Stomach smooth muscle (tissue), 2 donors: ENCODE measurements around the gene EPHA7.

Experiments used
- H3K27ac ChIP-seq: one replicate; pipeline ENCODE4 v1.7.0; 2013; ENCODE audit warnings: mild to moderate bottlenecking, low read length, inconsistent platforms
- H3K27me3 ChIP-seq, 2 donors: one replicate each; pipeline ENCODE4 v1.7.0; 2013; ENCODE audit warnings: low read length in 2 of 2; ENCODE audit not compliant: insufficient read depth in 2 of 2, control insufficient read depth in 1 of 2
- H3K36me3 ChIP-seq, 2 donors: one replicate each; pipeline ENCODE4 v1.7.0; 2013; ENCODE audit warnings: low read length in 2 of 2; ENCODE audit not compliant: control insufficient read depth in 2 of 2, insufficient read depth in 2 of 2
- H3K4me1 ChIP-seq: one replicate; pipeline ENCODE4 v1.7.0; 2013; ENCODE audit warnings: low read length; ENCODE audit not compliant: control insufficient read depth, insufficient read depth
- H3K4me3 ChIP-seq, 2 donors: one replicate each; pipeline ENCODE4 v1.7.0; 2013; ENCODE audit warnings: low read length in 2 of 2
- H3K9ac ChIP-seq, 2 donors: one replicate each; pipeline ENCODE4 v1.7.0; 2013; ENCODE audit warnings: low read length in 2 of 2, mild to moderate bottlenecking in 1 of 2
- H3K9me3 ChIP-seq, 2 donors: one replicate each; pipeline ENCODE4 v1.7.0; 2013; ENCODE audit warnings: low read length in 2 of 2; ENCODE audit not compliant: control insufficient read depth in 2 of 2
- donor health status: healthy.
- donor health status: Pancreatic carcinoma.

EPHA7 gene

DNA sequence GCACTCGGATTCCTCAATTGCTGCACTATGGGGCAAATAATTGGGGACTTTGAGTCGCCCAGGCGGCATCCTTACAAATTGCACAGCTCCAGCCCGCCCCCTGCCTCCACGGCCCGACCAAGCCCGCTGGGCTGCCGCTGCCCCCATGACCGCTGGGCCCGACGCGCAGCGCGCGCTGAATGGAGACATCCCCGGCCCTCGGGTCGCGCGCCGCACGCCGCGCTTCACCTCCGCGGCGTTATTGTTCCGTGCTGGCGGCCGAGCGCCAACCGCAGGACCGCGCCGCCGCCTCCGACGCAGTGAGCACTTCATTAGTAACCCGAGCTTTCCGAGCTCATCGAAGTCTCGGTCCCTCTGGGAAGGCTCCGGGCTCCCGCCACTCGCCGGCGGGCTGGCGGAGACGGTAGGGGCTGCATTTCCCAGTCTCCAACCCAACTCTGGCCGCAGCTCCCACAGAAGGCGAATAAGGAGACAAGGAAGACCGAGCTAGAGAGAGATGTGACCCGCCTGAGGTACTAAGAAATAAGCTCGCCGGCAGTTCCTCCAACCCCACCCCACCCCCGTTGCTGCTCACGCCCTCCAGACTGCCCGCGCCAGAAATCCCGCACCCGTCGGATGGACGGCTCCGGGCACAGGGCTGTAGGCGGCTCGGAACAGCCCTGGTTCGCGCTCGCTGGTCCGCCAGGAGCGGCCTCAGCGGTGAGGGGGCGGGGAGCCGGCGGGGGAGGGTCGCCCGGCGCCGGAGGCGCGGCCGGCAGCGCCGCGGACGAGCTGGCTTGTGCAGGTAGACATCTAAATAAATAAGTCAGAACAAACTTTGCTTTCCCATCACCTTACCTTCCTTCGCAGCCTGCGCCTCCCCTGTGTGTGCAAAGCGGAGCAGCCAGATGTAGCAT is 703 bp downstream of the EPHA7 start:
- H3K27me3 ChIP-seq: peaks cover 0 to 3% of the 10 kb centered on the region in 2 donors
- peak overlapping the region; percentile 80 to 93 for H3K9ac ChIP-seq
- peak overlapping the region; percentile 95 for H3K27ac ChIP-seq
- no peaks in the 10 kb centered on the region for H3K9me3 ChIP-seq
- H3K36me3 ChIP-seq: no peaks in the 10 kb centered on the region
- H3K4me1 ChIP-seq: no peaks in the 10 kb centered on the region
- peak overlapping the region; percentile 94 to 97 for H3K4me3 ChIP-seq

- H3K4me1 ChIP-seq: no peaks in the 10 kb centered on the region
- peak overlapping the region; percentile 80 to 93 for H3K9ac ChIP-seq
- H3K9me3 ChIP-seq: no peaks in the 10 kb centered on the region
- peak overlapping the region; percentile 95 for H3K27ac ChIP-seq
- no peaks in the 10 kb centered on the region for H3K36me3 ChIP-seq
- peaks cover 0 to 3% of the 10 kb centered on the region in 2 donors for H3K27me3 ChIP-seq
- peak overlapping the region; percentile 94 to 97 for H3K4me3 ChIP-seq
Measured at GRCh38 chr6:93418033-93418407, 1.3 kb downstream of the EPHA7 start.

DNA sequence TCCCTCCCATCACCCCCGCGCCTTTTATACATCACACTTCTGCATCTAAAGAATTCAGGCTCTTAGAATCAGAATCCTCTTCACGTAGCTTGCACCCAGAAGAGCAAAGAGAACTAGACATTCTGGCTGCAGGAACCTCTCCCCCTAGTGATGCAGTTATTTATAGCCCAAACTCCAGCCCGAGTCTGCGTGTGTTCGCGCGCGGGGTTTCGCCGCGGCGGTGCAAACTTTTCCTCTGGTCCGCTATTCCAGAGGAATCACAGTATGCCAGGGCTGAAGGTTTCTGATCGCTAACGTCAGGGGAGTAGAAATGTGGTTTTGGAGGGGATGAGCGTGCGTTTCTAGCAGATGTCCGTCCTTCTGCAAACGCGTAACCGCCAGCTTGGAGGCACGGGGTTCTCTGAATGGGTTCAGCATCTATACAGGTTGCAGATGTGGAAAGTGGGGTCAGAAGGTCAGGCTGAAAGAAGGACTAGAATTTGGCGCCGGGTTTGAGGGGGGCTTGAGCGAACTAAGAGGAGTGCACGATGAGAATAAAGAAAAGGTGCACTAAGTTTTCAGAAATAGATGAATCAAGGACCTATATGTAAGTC is 1.8 kb downstream of the EPHA7 start:
- peak overlapping the region; percentile 80 to 93 for H3K9ac ChIP-seq
- no peaks in the 10 kb centered on the region for H3K36me3 ChIP-seq
- peak overlapping the region; percentile 95 for H3K27ac ChIP-seq
- no peaks in the 10 kb centered on the region for H3K4me1 ChIP-seq
- peak overlapping the region; percentile 94 to 97 for H3K4me3 ChIP-seq
- peaks cover 0 to 3% of the 10 kb centered on the region in 2 donors for H3K27me3 ChIP-seq
- no peaks in the 10 kb centered on the region for H3K9me3 ChIP-seq

GRCh38 chr6:93416571-93417420 is 2.6 kb downstream of the EPHA7 start:
- Histone ChIP-seq H3K27ac (peak overlapping the region; percentile 95), H3K36me3 (no peaks in the 10 kb centered on the region), H3K9ac (peak overlapping the region; percentile 80 to 93), H3K4me1 (no peaks in the 10 kb centered on the region), H3K27me3 (peaks cover 0 to 3% of the 10 kb centered on the region in 2 donors), H3K9me3 (no peaks in the 10 kb centered on the region), H3K4me3 (peak overlapping the region; percentile 94 to 97)

GRCh38 chr6:93413190-93413589 is 6.2 kb downstream of the EPHA7 start:
- no peak overlapping the region for H3K9ac ChIP-seq
- H3K27me3 ChIP-seq: peaks cover 0 to under 1% of the 10 kb centered on the region in 2 donors
- H3K27ac ChIP-seq: no peak overlapping the region
- H3K4me3 ChIP-seq: no peak overlapping the region
- no peaks in the 10 kb centered on the region for H3K4me1 ChIP-seq
- H3K36me3 ChIP-seq: peaks cover 3 to 12% of the 10 kb centered on the region in 2 donors
- H3K9me3 ChIP-seq: no peaks in the 10 kb centered on the region

GRCh38 chr6:93412452-93412851 is 6.9 kb downstream of the EPHA7 start:
- Histone ChIP-seq H3K4me1 (no peaks in the 10 kb centered on the region), H3K9me3 (no peaks in the 10 kb centered on the region), H3K4me3 (no peak overlapping the region), H3K36me3 (peaks cover 3 to 12% of the 10 kb centered on the region in 2 donors), H3K27me3 (no peaks in the 10 kb centered on the region), H3K9ac (no peak overlapping the region), H3K27ac (no peak overlapping the region)

GRCh38 chr6:93407186-93407585 is 12.2 kb downstream of the EPHA7 start:
- Histone ChIP-seq H3K9ac (no peak overlapping the region), H3K36me3 (peaks cover 3 to 12% of the 10 kb centered on the region in 2 donors), H3K27me3 (no peaks in the 10 kb centered on the region), H3K4me1 (no peaks in the 10 kb centered on the region), H3K27ac (no peak overlapping the region), H3K4me3 (no peak overlapping the region), H3K9me3 (no peaks in the 10 kb centered on the region)

DNA sequence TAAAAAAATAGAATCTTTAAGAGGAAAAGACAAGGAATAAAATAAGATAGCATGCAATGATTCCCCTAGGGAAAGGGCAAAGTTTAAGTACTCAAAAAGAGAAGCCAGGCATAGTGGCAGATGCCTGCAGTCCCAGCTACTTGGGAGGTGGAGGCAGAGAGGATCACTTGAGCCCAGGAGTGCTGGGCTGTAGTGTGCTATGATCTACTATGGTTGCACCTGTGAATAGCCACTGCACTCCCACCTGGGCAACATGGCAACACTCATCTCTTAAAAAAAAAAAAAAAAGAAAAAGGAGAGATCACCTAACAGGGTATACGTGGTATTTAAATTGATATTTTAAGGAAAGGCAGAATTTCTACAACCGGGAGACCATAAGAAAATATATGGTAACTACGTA is 16.0 kb downstream of the EPHA7 start:
- H3K27ac ChIP-seq: no peak overlapping the region
- no peaks in the 10 kb centered on the region for H3K27me3 ChIP-seq
- H3K4me3 ChIP-seq: no peak overlapping the region
- no peaks in the 10 kb centered on the region for H3K4me1 ChIP-seq
- no peak overlapping the region for H3K9ac ChIP-seq
- H3K9me3 ChIP-seq: no peaks in the 10 kb centered on the region
- no peaks in the 10 kb centered on the region for H3K36me3 ChIP-seq

- H3K9me3 ChIP-seq: no peaks in the 10 kb centered on the region
- H3K36me3 ChIP-seq: no peaks in the 10 kb centered on the region
- H3K9ac ChIP-seq: no peak overlapping the region
- peaks cover 5% of the 10 kb centered on the region for H3K4me1 ChIP-seq
- no peaks in the 10 kb centered on the region for H3K27me3 ChIP-seq
- H3K4me3 ChIP-seq: no peak overlapping the region
- H3K27ac ChIP-seq: no peak overlapping the region
Measured at GRCh38 chr6:93398723-93399122, 20.6 kb downstream of the EPHA7 start.

DNA sequence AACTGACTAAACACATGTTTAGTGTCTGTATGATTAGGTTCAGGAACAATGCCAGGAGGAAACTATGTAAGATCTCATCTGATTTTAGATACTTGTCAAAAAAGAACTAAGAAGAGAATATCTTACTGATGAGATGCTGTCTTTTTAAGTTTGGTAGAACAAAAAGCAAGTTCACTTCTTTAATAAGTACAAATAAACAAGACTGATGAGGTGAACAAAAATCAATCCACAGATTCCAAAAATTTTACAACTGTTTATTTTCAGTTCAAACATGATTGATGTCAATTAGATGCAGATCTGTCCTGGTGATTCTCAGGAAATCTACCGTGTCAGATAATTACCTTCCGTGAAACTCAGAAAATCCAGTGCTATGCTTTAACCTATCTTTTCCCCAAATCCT is 24.9 kb downstream of the EPHA7 start:
- H3K4me3 ChIP-seq: peak overlapping the region in 1 of 2 donors; percentile 6
- H3K27me3 ChIP-seq: no peaks in the 10 kb centered on the region
- peaks cover 5% of the 10 kb centered on the region for H3K4me1 ChIP-seq
- H3K9me3 ChIP-seq: no peaks in the 10 kb centered on the region
- H3K36me3 ChIP-seq: no peaks in the 10 kb centered on the region
- no peak overlapping the region for H3K27ac ChIP-seq
- no peak overlapping the region for H3K9ac ChIP-seq
